SK-N-SH treated with all-trans-retinoic acid at 6 μM for 48 hours (cell line): Measurements from ENCODE around the gene RBMS1.

Experiments used
- OSR1 ChIP-seq: fragments of 250-450 bp; sonication (Bioruptor Pico); IDR thresholded peaks from 2 replicates; pipeline ENCODE4 v1.8.0; 2022; ENCODE audit warnings: moderate library complexity, mild to moderate bottlenecking, inconsistent platforms
- RARB ChIP-seq: fragments of 250-450 bp; sonication (Bioruptor Pico); IDR thresholded peaks from 2 replicates; pipeline ENCODE4 v1.8.0; 2021; ENCODE audit warnings: mild to moderate bottlenecking, moderate library complexity

DNA sequence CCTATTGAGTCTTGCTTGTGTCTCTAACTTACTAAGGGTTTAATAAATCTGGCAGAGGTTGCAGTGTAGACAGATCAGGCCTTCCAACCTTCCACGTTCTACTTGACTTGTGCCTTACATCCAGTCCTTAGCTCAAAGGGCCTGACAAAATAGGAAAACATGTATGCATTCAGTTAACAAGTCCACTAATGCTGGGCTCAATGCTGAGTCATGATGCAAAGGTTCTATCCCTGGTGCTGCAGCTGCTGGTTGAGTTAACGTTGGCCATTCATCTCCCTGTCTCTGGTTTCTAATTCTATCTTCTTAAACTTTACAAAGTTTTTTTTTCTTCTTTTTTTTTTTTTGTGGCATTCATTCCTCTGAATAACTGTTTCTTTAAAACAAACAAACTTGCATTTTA lies 247.3 kb downstream of the RBMS1 start:
- no peak for TF ChIP-seq RARB (CRISPR knock-in tag)
- no peak for TF ChIP-seq OSR1 (CRISPR knock-in tag)
